ENCODE results near the gene DNAJB1.

The DNAJB1 gene

DNA sequence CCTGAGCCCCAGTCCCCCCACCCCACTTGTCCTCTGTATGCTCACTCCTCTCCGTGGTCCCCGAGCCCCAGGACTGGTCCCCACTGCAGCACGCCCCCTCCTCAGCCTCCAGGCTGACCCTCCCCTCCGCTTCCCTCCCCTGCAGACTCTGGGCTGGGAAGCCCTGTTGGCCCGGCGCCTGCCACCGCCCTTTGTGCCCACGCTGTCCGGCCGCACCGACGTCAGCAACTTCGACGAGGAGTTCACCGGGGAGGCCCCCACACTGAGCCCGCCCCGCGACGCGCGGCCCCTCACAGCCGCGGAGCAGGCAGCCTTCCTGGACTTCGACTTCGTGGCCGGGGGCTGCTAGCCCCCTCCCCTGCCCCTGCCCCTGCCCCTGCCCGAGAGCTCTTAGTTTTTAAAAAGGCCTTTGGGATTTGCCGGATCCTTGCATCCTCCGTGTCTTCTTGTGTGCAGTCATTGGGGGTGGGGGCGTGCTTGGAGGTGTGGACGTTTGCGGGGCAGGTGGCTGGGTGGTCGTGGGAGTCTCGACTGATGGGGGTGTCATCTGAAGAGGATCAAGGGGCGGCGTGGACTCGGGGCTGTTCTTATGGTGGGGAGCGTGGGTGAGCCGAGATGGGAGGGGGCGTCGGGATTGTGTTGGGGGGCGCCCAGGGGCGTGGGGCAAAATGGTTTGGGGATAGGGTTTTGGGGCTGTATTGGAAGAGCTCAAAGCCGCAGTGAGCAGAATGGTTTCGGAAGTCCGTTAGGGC lies 46.6 kb downstream of the DNAJB1 start:
- DNase-seq, result no peak

GRCh38 chr19:14470031-14470876 lies 47.9 kb downstream of the DNAJB1 start:
- no peak for DNase-seq

- no peak for DNase-seq
Observed at GRCh38 chr19:14467816-14468215, 50.4 kb downstream of the DNAJB1 start.

- DNase-seq, result no peak
Observed at GRCh38 chr19:14467391-14467790, 50.8 kb downstream of the DNAJB1 start.

Measured in midbrain (tissue), 1 donor.